Activated naive CD4-positive, alpha-beta T cell treated with anti-CD3 and anti-CD28 coated beads for 36 hours (primary cell): ENCODE results near the gene KIAA0825. TPM values are rescaled to one million over a fixed set of nuclear protein-coding genes. Genes with fewer than 3 reads are reported as not detected.
A peak's percentile ranks its signal among the peaks of the same experiment; 100 is the strongest.

ENCODE experiments used
- CTCF ChIA-PET: fragments of 350-600 bp; sonication (Branson Sonifier 250); formaldehyde crosslinking; loops from one replicate; lab custom pipeline; 2021; ENCODE audit warnings: antibody characterized with exemption; lab: Charles Lee
- DNase-seq: peaks from one replicate; pipeline ENCODE4 v3.0.0-alpha.2; 2020
- H3K27ac Mint-ChIP-seq: one replicate; pipeline ENCODE4 v1.8.0; 2021; ENCODE audit warnings: mild to moderate bottlenecking, mixed read lengths
- H3K27me3 Mint-ChIP-seq: one replicate; pipeline ENCODE4 v1.8.0; 2021; ENCODE audit warnings: low read depth, mixed read lengths
- H3K36me3 Mint-ChIP-seq: one replicate; pipeline ENCODE4 v1.8.0; 2021; ENCODE audit warnings: low read depth, mixed read lengths
- H3K4me1 Mint-ChIP-seq: one replicate; pipeline ENCODE4 v1.8.0; 2021; ENCODE audit warnings: low read depth, mixed read lengths
- H3K4me3 Mint-ChIP-seq: one replicate; pipeline ENCODE4 v1.8.0; 2021; ENCODE audit warnings: mild to moderate bottlenecking, moderate library complexity, mixed read lengths
- H3K9me3 Mint-ChIP-seq: one replicate; pipeline ENCODE4 v1.8.0; 2021; ENCODE audit warnings: mixed read lengths
- intact Hi-C: fragments of 100-400 bp; cut with micrococcal nuclease; formaldehyde crosslinking; loops from one replicate; pipeline ENCODE4 v1.15.1; 2023
- total RNA-seq, 2 experiments: library from RNA; stranded (reverse); gene quantifications; one replicate each; pipeline ENCODE4 v1.2.3, GENCODE V29; 2021

Gene KIAA0825
- total RNA-seq, 2 experiments from 2014 or later, result 0.07 to 0.24 TPM

DNA sequence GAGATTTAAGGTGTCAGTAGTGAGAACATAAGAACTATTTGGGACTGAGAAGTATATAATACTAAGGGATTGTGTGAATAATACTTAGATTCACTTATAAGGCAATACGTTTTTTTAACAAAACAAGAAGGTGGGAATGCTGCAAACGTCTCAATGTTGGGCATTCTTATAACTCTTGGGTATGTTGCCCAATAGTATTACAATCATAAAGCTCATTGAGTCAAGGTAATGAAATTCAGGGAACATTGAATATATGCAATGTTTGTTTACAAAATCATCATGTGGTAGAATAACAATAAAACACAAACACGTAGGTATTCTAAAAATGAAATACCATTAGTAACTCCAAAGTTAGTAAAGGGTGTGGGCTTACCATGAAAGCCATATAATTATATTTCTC, 400.7 kb downstream of the KIAA0825 start:
- Mint-ChIP-seq H3K9me3 (no peaks in the 10 kb centered on the region), H3K36me3 (no peaks in the 10 kb centered on the region), H3K4me1 (no peaks in the 10 kb centered on the region), H3K4me3 (no peak overlapping the region), H3K27ac (no peak overlapping the region), H3K27me3 (no peaks in the 10 kb centered on the region)
- intact Hi-C loops, result no loop called here
- CTCF ChIA-PET, result no interaction called here
- DNase-seq, result no peak

DNA sequence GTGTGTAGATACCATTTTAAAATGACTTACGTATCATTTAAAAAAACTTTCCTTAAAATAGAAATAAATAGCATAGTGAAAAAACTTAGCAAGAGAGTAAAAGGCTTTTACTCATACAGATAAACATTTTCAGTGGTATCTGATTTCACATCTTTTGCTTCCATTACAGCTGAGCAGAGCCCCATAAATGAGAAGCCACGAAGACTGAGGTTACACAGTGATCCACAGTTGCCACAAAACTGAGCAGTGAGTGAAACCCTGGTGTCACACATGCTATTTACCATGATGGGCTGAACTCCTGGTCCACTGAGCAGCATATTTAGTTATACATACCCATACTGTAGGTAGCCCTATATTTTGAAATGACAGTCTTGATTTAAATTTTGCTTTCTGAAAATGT, 401.2 kb downstream of the KIAA0825 start:
- no peaks in the 10 kb centered on the region for H3K27me3 Mint-ChIP-seq
- no peak overlapping the region for H3K27ac Mint-ChIP-seq
- no peak for DNase-seq
- H3K9me3 Mint-ChIP-seq, result no peaks in the 10 kb centered on the region
- CTCF ChIA-PET, result no interaction called here
- H3K4me1 Mint-ChIP-seq, result no peaks in the 10 kb centered on the region
- H3K4me3 Mint-ChIP-seq, result no peak overlapping the region
- H3K36me3 Mint-ChIP-seq, result no peaks in the 10 kb centered on the region
- intact Hi-C loops, result no loop called here

DNA sequence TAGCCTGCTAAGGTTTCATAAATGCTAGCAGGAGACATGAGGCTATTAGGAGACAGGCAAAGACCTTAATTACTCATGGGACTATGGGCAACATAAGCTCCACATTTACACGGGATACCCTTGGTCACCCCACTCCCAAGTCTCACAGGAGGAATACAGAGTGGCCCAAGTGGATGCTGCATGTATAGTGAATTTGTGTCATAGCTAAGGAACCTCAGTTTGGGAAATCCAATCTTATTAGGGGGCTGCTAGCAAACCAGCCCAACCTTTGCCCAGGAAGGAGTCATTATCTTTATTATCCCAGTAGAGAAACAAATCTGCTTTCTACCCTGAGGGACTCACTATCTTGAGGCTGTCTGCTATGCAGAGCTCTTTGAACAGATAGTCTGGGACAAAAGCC, 405.9 kb downstream of the KIAA0825 start:
- no peak overlapping the region for H3K27ac Mint-ChIP-seq
- DNase-seq, result no peak
- H3K36me3 Mint-ChIP-seq, result no peaks in the 10 kb centered on the region
- CTCF ChIA-PET, result no interaction called here
- no peaks in the 10 kb centered on the region for H3K9me3 Mint-ChIP-seq
- H3K27me3 Mint-ChIP-seq, result no peaks in the 10 kb centered on the region
- H3K4me3 Mint-ChIP-seq, result no peak overlapping the region
- intact Hi-C loops, result no loop called here
- no peaks in the 10 kb centered on the region for H3K4me1 Mint-ChIP-seq

DNA sequence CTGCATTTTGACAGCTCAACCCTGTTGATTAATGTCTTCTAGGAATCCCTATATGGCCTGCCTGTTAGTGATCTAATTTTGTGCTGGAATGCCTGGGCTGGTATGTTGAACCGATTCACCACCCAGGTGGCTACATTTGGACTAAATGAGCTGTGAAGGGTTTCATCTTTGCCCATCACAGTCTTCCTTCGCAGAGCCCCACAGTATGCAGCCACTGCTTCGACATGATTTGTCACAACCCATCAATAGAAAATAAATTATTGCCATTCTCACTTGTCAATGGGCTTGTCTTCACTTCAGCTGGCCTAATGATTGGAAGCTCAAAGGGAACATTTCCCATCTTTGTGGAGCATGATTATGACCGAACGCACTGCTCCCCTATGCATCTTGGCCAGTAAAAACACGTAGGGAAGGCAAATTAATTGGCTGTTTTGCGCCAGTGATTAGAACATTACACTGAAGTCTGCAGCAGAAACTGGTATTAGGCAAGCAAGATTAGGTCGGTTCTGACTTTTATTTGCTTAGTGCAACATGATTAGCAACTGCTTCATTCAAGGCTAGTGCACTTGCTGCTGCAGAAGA, 408.5 kb downstream of the KIAA0825 start:
- intact Hi-C loops, result no loop called here
- CTCF ChIA-PET, result no interaction called here
- Mint-ChIP-seq H3K9me3 (no peaks in the 10 kb centered on the region), H3K27me3 (no peaks in the 10 kb centered on the region), H3K27ac (no peak overlapping the region), H3K36me3 (no peaks in the 10 kb centered on the region), H3K4me1 (no peaks in the 10 kb centered on the region), H3K4me3 (no peak overlapping the region)
- no peak for DNase-seq

DNA sequence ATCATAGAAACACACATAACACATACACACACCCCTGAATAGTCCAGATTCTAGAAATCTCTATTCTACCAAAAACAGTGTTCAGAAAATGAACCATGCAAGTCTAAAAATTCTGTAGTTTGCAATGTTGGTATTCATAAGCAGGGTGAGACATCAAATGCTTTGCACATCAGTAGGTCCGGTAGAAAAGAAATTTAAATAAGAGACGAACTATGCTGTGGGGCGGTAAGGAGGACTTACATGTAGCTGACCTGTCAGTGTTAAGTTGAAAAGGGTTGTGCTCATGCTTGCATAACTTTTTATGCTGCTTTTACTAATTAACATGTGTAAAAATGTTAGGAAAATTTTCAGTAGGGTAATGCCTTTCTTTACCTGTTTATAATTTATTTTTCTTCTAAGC, 409.1 kb downstream of the KIAA0825 start:
- CTCF ChIA-PET, result no interaction called here
- H3K4me1 Mint-ChIP-seq, result no peaks in the 10 kb centered on the region
- no peak overlapping the region for H3K4me3 Mint-ChIP-seq
- no peak overlapping the region for H3K27ac Mint-ChIP-seq
- intact Hi-C loops, result no loop called here
- no peaks in the 10 kb centered on the region for H3K9me3 Mint-ChIP-seq
- H3K36me3 Mint-ChIP-seq, result no peaks in the 10 kb centered on the region
- no peaks in the 10 kb centered on the region for H3K27me3 Mint-ChIP-seq
- DNase-seq, result no peak

DNA sequence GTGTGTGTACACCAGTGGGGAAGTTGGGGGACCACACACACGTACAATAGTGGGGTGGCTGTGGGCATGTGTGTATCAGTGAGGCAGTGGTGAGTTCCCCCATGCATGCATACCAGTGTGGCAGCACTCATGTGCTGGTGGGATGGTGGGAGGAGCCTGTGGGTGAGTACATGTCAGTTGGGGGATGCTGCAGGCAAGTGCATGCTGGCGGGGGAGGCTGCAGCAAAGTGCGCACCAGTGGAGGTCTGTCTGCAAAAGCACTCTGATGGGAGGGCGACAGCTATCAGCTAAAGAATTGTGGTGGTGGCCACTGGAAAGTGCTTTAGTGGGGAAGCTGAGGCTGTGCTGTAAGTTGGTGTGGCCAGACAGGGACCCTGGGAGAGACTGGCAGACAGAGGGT, 418.8 kb downstream of the KIAA0825 start:
- intact Hi-C loops, result loop anchor here (10.0 kb wide), 1 partner anchor 535 kb away; no protein-coding TSS in a partner anchor
- no peak overlapping the region for H3K27ac Mint-ChIP-seq
- H3K4me3 Mint-ChIP-seq, result no peak overlapping the region
- H3K4me1 Mint-ChIP-seq, result no peaks in the 10 kb centered on the region
- CTCF ChIA-PET, result no interaction called here
- H3K9me3 Mint-ChIP-seq, result no peaks in the 10 kb centered on the region
- DNase-seq, result no peak
- no peaks in the 10 kb centered on the region for H3K36me3 Mint-ChIP-seq
- H3K27me3 Mint-ChIP-seq, result peaks cover 5% of the 10 kb centered on the region

DNA sequence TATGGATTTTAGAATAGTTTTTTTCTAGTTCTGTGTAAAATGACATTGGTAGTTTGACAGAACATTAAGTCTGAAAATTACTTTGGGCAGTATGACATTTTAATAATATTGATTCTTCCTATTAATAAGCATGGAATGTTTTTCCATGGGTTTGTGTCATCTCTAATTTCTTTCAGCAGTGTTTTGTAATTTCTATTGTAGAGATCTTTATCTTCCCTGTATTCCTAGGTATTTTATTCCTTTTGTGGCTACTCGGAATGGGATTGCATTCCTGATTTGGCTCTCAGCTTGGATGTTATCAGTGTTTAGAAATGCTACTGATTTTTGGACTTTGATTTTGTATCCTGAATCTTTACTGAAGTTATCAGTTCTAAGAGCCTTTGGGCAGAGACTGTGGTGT, 420.4 kb downstream of the KIAA0825 start:
- Mint-ChIP-seq H3K9me3 (no peaks in the 10 kb centered on the region), H3K27ac (no peak overlapping the region), H3K4me3 (no peak overlapping the region), H3K4me1 (no peaks in the 10 kb centered on the region), H3K27me3 (peaks cover 5% of the 10 kb centered on the region), H3K36me3 (no peaks in the 10 kb centered on the region)
- intact Hi-C loops, result loop anchor here (10.0 kb wide), 1 partner anchor 537 kb away; no protein-coding TSS in a partner anchor
- no peak for DNase-seq
- CTCF ChIA-PET, result interaction anchor here (0.6 kb wide), 1 partner anchor 667 kb away, joined by 4 read pairs; no protein-coding TSS in a partner anchor

DNA sequence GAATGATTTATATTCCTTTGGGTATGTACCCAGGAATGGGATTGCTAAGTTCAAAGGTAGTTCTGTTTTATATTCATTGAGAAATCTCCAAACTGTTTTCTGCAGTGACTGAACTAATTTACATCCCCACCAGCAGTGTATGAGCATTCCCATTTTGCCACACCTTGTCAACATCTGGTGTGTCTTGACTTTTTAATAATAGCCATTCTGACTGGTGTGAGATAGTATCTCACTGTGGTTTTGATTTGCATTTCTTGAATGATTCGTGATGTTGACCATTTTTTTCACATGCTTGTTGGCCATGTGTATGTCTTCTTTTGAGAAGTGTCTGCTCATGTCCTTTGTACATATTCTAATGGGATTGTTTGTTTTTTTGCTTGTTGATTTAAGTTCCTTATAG, 421.5 kb downstream of the KIAA0825 start:
- Mint-ChIP-seq H3K27me3 (peaks cover 5% of the 10 kb centered on the region), H3K4me3 (no peak overlapping the region), H3K4me1 (no peaks in the 10 kb centered on the region), H3K36me3 (no peaks in the 10 kb centered on the region), H3K27ac (no peak overlapping the region), H3K9me3 (no peaks in the 10 kb centered on the region)
- DNase-seq, result no peak
- CTCF ChIA-PET, result no interaction called here
- intact Hi-C loops, result loop anchor here (10.0 kb wide), 1 partner anchor 538 kb away; no protein-coding TSS in a partner anchor

DNA sequence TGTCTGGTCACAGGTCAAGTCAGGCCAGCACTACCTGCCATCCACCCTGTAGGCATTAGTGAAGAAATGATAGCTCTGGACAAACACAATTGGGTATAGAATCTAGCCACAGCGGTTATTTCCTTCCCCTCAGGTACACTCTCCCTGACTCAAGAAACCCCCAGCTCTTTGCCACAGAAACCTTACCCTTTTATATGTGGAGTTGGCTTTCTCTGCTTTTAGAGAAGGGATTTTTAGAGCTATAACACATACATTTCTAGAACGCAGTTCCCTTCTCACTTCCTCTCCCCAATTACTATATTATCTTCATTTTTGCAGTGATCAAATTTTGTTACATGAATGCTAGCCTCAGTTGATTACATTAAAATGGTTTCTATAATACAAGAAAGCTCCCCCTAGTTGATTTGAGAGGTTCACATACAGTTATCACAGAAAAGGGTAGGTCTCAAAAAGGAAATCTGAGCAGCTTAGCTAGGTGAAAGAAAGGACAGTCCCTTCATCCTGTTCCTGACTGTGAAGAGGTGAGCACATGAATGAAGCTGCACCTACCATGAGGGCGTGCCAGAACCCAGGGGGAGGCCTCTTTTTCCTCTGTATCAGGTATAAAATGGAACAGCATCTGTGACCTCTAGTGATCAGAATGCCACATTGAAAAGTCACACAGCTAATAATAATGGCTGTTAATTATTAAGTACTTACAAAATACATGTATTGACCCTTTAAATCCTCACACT, 425.6 kb downstream of the KIAA0825 start:
- Mint-ChIP-seq H3K4me3 (no peak overlapping the region), H3K9me3 (peaks cover 1% of the 10 kb centered on the region), H3K36me3 (no peaks in the 10 kb centered on the region), H3K27me3 (peaks cover 3% of the 10 kb centered on the region), H3K27ac (no peak overlapping the region), H3K4me1 (no peaks in the 10 kb centered on the region)
- intact Hi-C loops, result loop anchor here (10.0 kb wide), 1 partner anchor 542 kb away; no protein-coding TSS in a partner anchor
- DNase-seq, result no peak
- CTCF ChIA-PET, result no interaction called here

DNA sequence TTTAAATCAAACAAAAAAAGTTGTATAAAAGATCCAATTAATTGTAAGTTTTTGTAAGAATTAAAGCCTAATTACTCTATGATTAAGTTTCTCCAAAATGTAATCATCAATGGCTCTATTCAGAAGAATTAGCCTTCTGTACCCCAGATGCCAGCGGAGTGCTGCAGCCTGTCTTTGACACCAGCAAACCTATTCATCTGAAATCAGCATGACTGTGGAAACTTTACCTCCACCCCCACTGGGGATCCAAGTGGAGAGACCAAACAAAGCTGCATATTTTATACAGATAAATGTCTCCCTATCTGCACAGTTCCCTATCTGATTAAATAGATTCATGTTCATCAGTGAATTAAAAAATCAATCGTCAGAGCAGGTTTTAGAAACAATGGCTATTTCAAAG, 426.8 kb downstream of the KIAA0825 start:
- intact Hi-C loops, result loop anchor here (10.0 kb wide), 1 partner anchor 543 kb away; no protein-coding TSS in a partner anchor
- H3K4me3 Mint-ChIP-seq, result no peak overlapping the region
- no peak for DNase-seq
- CTCF ChIA-PET, result no interaction called here
- no peak overlapping the region for H3K27ac Mint-ChIP-seq
- peaks cover 1% of the 10 kb centered on the region for H3K9me3 Mint-ChIP-seq
- H3K27me3 Mint-ChIP-seq, result peaks cover 9% of the 10 kb centered on the region
- no peaks in the 10 kb centered on the region for H3K36me3 Mint-ChIP-seq
- no peaks in the 10 kb centered on the region for H3K4me1 Mint-ChIP-seq

DNA sequence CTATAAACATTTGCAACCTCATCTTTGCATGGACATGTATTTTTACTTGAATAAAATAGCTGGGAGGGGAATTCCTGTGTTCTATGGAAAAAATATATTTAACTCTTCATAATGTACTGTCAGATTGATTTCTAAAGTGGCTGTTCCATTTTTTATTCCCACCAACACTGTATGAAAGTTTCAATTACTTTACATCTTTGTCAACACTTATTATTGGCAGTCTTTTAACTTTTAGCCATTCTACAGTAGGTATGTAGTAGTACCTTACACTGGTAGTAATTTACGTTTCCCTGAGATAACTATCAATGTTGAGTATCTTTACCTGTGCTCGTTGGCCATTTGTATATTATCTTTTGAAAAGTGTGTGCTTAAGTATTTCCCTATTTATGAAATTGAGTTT, 429.7 kb downstream of the KIAA0825 start:
- no peak for DNase-seq
- intact Hi-C loops, result no loop called here
- CTCF ChIA-PET, result no interaction called here

DNA sequence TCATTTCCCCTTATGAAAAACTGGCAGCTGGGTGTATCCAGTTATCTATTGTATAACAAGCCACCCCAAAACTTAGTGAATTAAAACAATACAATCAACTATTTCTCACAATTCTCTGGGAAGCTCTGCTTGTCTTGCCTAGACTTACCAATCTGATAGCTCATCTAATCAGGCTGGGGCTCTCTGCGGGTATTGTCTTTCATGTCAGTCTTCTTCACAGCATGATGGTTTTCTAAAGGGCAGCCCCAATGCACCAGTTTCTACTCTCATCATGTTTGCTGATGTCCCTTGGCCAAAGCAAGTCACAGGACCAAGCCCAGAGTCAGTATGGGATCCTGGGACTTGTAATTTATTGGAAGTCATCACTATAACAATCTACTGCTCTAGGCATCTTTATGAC, 433.5 kb downstream of the KIAA0825 start:
- no peaks in the 10 kb centered on the region for H3K4me1 Mint-ChIP-seq
- H3K27me3 Mint-ChIP-seq, result peaks cover 11% of the 10 kb centered on the region
- DNase-seq, result no peak
- no peaks in the 10 kb centered on the region for H3K36me3 Mint-ChIP-seq
- H3K27ac Mint-ChIP-seq, result no peak overlapping the region
- CTCF ChIA-PET, result interaction anchor here (0.6 kb wide), 1 partner anchor 11 kb away, joined by 3 read pairs; no protein-coding TSS in a partner anchor
- intact Hi-C loops, result no loop called here
- H3K4me3 Mint-ChIP-seq, result no peak overlapping the region
- peaks cover 1% of the 10 kb centered on the region for H3K9me3 Mint-ChIP-seq

More for the DNA sequence above, 429.7 kb downstream of the KIAA0825 start:
- H3K4me3 Mint-ChIP-seq, result no peak overlapping the region
- H3K36me3 Mint-ChIP-seq, result no peaks in the 10 kb centered on the region
- no peaks in the 10 kb centered on the region for H3K4me1 Mint-ChIP-seq
- peaks cover 11% of the 10 kb centered on the region for H3K27me3 Mint-ChIP-seq
- H3K9me3 Mint-ChIP-seq, result peaks cover 1% of the 10 kb centered on the region
- H3K27ac Mint-ChIP-seq, result no peak overlapping the region

DNA sequence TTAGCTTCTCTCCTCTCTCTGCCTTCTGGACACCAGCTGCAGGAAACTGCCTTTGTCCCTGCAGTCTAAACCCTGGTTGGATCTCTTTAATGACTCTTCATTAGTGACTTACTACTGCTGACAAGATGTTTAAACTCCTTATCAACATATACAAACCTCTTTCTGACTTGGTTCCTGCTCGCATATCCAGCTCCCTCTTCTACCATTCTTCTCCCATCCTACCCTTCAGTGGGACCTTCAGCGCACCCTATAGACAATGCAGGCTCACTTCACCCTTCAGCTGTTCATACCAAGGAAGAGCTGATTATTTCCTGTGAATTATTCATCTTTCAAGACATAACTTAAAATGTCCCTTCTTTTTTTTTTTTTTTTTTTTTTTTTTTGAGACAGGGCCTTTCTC, 436.5 kb downstream of the KIAA0825 start:
- no peaks in the 10 kb centered on the region for H3K36me3 Mint-ChIP-seq
- intact Hi-C loops, result no loop called here

More for the DNA sequence above, 436.5 kb downstream of the KIAA0825 start:
- Mint-ChIP-seq H3K27me3 (peaks cover 5% of the 10 kb centered on the region), H3K9me3 (no peaks in the 10 kb centered on the region), H3K4me1 (no peaks in the 10 kb centered on the region), H3K4me3 (no peak overlapping the region), H3K27ac (no peak overlapping the region)
- CTCF ChIA-PET, result no interaction called here
- peak; percentile 7 for DNase-seq
